GM12891 (cell line): ENCODE data around the gene FARP1.

Experiments
- PAX5 ChIP-seq: IDR thresholded peaks from 2 replicates; pipeline ENCODE4 v1.6.1; 2011; ENCODE audit warnings: low read length, moderate library complexity, mild to moderate bottlenecking; ENCODE audit not compliant: insufficient read depth, severe bottlenecking
- POLR2A ChIP-seq: IDR thresholded peaks from 2 replicates; pipeline ENCODE4 v1.6.1; 2011; ENCODE audit warnings: low read depth, low read length, control low read depth
- POLR2AphosphoS5 ChIP-seq: IDR thresholded peaks from 2 replicates; pipeline ENCODE4 v1.6.1; 2011; ENCODE audit warnings: low read depth, low read length, control low read depth
- SPI1 ChIP-seq: IDR thresholded peaks from 2 replicates; pipeline ENCODE4 v1.6.1; 2011; ENCODE audit warnings: low read depth, low read length, control low read depth
- TAF1 ChIP-seq: IDR thresholded peaks from 2 replicates; pipeline ENCODE4 v1.6.1; 2011; ENCODE audit warnings: low read depth, low read length, control low read depth

DNA sequence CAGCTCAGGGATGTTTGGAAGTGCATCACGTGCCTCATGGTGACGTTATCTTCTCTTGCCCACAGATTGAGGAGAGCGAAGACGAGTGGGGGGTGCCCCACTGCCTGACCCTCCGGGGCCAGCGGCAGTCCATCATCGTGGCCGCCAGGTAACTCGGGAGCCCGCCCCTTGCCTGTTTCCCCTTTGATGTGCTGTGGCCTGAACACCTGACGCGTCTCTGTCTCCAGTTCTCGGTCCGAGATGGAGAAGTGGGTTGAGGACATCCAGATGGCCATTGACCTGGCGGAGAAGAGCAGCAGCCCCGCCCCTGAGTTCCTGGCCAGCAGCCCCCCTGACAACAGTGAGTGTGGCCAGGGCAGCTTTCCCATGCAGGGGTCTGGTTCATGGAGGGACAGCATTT, 297.0 kb downstream of the FARP1 start:
- TF ChIP-seq TAF1 = no peak
- no peak for TF ChIP-seq POLR2A
- no peak for TF ChIP-seq POLR2AphosphoS5
- no peak for TF ChIP-seq SPI1
- no peak for TF ChIP-seq PAX5
